Measurements from ENCODE around the gene RERE.
"Not testable (repeated sequence)": the region's sequence is repeated elsewhere in the genome, so short reads cannot be mapped to it uniquely, and the experiment has no call there.

Gene RERE

DNA sequence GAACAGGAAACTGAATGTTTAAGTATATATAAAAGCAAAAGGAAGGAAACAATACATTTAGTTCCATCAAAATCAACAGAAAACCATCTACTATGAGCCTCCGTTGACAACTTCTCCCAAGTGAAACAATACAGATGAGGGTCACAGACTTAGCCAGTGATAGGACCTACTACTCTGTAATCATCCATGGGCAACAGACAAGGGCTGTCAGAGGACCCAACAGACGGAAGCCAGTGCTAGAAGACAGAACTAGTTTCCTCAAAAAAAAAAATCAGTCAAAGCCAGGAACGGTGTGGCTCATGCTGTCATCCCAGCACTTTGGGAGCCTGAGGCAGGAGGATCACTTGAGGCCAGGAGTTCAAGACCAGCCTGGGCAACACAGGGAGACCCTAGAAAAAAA is 20.6 kb downstream of the RERE start:
- DNase-seq = no peak

DNA sequence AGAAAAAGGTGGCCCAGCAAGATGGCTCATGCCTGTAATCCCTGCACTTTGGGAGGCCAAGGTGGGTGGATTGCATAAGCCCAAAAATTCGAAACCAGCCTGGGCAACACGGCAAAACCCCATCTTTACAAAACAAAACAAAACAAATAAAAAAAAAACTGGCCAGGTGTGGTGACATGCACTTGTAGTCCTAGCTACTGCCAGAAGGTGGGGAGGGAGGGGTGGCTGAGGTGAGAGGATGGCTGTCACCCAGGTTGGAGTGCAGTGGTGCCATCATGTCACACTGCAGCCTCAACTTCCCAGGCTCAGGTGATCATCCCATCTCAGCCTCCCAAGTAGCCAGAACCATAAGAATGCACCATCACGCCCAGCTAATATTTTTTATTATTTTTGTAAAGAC is 22.8 kb downstream of the RERE start:
- DNase-seq = peak; percentile 14

DNA sequence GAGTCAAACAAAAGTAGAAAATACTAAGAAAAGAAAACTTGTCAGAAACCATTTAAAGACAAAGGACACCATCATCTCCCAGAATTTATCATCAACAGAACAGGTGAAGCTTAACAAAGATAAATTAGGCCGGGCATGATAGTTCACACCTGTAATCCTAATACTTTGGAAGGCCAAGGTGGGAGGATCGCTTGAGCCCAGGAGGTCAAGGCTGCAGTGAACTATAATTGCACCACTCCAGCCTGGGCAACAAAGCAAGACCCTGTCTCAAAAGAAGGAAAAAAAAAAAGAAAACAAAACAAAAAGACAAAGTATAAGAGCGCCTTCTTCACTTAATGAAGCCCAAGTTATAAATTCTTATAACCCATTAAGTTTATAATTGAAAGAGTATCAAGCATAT is 25.6 kb downstream of the RERE start:
- no peak for DNase-seq

DNA sequence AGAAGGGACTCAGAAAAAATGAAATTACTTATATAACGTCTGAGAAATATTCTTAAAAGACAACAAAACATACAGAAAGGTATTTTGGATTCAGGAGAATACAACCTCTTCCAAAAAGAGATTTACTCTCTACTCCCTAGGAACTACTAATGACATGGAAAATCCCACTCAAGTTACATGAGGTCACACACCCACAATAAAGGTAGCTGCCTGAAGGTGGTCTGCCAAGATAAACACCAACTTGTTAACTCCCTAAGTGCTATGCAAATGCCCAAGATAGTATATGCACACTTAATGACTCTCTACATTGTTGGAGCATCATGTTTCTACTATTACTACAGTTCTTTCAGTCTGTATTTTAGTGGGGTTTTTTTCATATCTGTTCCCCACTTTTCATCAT is 26.5 kb downstream of the RERE start:
- DNase-seq = no peak

DNA sequence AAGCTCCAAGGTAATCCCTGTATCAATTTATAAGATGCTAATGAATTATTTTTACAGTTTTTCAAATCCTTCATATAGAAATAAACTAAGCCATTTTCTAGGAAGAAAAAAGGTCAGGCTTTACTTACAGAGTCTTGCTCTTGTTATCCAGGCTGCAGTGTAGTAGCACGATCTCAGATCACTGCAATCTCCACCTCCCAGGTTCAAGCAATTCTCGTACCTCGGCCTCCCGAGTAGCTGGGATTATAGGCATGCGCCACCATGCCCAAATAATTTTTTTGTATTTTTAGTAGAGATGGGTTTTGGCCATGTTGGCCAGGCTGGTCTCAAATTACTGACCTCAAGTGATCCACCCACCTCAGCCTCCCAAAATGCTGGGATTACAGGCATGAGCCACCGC is 27.0 kb downstream of the RERE start:
- DNase-seq = no peak

DNA sequence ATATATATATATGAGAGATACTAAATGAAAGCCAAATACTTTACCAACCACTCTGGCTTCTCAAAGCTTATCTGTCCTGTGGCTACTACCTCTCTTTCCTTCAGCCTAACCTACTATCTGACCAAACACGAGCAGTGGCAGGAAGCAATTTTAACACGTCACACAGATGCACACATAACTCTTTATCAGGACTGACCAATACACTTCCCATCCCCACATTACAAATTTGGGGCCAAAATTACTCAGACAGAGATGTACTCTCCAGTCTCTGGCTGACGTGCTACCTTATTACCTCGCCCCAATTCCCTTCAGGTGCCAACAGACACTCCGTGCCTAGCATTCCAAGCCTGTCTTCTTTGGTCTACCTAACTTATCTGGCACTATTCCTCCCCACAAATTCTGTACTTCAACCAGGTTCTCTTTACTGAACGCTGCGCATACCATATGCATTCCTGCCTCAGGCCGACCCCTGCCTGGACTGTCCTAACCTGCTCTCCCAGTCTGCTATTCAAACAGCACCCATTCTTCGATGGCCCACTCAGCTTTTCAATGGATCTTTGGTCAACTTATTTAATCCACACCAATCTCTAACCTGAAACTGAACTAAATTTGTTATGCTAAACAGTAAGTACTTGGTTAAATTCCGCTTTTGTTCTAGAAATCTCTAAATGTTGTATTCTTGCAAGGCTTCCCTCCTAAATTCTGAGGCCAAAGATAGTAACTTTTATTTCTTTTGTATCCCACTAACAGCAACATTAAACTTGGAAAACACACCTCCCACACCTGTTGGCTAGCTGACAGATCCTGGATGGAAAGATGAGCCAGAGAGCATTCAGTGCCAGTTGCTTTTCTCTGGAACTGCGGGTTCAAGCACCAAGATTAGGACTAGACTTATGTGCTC is 27.9 kb downstream of the RERE start:
- no peak for DNase-seq

DNA sequence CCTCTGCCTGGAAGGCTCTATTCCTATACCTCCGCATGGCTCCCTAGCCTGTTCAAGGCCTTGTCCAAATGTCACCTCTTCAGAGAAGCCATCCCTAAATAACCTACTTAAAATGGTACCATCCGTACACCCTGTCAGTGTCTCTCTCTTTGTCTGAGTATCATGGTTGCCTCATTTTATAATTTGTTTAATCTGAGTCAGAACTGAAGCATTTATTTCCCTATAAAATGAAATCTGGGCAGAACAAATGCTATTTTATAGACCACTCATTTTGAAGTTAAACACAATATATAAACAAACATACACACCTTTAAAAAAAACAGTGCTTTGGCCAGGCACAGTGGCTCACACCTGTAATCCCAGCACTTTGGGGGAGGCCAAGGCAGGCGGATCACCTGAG is 30.2 kb downstream of the RERE start:
- no peak for DNase-seq

DNA sequence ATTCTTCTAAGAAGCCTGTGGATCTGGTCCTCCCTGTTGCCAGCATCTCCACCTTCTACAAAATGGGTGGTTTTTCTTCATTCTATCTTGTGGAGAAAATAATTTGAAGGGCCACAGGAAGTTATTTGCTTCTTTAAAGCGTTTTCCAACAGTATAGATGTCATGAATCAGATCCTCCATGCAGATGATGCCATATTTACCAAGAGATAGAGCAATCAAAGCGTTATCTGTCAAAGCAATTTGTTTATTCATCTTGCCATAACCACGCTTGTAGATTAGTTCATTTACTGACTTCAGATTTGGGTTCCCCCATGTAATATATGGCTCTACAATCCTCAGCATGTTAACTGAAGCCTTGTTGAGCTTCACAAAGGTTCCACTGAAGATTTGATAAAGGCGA is 31.2 kb downstream of the RERE start:
- not testable (repeated sequence) for DNase-seq

DNA sequence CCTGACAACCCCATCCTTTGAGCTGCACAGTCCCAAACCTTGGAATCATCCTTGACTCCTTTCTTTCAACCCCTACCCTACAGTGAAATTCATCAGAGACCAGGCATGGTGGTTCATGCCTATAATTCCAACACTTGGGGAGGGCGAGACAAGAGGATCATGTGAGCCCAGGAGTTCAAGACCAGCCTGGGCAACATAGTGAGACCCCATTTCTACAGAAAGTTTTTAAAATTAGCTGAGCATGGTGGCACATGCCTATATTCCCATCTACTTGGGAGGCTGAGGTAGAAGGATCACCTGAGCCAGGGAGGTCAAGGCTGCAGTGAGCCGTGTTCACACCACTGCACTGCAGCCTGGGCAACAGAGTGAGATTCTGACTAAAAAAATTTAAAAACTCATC is 34.5 kb downstream of the RERE start:
- DNase-seq = no peak

DNA sequence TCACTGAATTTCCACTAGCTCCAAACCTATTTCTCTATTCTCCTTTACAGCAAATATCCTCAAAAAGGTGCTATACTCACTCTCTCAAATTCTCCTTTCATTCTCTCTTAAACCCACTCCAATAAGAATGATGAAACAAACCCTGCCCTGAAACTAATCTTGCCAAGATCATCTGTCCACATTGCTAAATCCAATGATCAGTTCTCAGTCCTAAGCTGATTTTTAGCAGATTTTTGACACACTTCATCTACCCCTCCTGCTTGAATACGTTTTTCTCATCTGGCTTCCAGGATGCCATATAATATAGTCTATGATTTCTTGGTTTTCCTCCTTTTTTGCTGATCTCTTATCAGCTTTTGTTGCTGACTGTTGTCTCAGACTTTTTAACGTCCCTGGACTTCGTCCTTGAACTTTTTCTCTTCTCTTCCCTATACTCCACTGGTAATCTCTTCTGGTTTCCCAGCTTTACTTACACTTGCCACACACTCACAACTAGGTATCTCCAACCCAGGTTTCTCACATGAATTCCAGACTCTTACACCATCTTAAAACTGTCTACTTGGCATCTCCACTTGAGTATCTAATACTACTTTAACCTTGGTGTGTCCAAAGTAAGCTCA is 35.3 kb downstream of the RERE start:
- no peak for DNase-seq

DNA sequence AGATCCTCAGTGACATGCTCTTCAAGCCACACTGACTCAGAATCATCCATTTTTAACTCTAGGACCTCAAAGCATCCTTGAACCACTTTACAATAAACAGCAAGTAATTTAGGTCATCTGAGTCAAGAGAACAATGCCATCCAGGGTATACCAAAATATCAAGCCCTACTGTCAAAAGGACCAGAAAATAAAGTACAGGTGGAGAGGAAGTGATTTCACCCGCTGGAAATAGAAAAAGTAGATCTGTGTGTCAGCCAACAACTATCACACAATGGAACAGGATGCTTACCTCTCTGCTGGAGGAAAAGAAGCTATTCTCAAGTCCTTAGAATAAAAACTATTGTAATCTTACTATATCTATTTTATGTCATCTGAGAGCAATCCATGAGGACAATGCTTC is 37.0 kb downstream of the RERE start:
- no peak for DNase-seq

DNA sequence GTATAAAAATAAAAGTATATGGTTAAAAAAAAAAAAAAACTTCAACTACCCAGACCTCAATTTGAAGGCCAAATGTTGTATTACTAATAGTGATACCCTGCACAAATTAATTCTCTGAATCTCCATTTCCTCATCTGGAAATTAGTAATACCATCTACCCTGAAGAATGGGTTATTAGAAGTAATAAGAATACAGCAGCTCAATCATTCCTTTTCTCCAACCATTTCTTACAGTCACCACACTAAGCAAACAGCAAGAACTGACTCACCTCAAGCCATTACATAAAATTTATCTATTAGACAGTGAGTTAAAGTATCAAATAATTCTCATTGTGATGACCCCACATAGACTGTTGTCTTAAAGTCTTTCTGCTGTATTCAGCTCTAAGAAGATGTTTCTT is 39.6 kb downstream of the RERE start:
- no peak for DNase-seq

DNA sequence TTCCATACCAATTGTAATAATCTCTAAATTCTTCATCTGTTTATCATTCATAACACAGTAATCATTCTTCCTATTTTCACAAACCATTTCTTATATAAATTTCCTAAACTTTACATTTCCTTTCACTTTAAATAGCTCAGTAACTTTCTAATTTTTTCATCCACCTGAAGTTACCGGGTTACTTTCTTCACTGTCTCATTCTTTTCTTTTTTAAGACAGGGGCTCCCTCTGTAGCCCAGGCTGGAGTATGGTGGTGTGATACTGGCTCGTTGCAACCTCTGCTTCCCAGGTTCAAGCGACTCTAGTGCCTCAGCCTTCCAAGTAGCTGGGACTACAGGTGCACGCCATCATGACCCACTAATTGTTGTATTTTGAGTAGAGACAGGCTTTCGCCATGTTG is 41.3 kb downstream of the RERE start:
- DNase-seq = no peak

DNA sequence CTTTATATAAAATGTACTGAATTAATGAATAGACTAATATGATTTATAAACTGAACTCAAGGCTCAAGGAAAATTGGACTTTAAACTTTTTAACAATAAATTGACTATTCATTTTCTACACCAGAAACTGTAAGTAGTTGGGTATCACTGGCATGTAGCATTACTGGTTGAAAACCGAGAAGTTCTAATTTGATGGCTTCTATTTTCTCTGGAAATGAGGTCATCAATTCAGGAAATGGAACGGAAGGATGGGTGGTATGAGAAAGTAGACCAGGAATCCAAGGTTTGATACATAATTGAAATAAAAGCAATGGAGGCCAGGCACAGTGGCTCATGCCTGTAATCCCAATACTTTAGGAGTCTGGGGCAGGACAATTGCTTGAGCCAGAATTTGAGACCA is 50.4 kb downstream of the RERE start:
- no peak for DNase-seq

DNA sequence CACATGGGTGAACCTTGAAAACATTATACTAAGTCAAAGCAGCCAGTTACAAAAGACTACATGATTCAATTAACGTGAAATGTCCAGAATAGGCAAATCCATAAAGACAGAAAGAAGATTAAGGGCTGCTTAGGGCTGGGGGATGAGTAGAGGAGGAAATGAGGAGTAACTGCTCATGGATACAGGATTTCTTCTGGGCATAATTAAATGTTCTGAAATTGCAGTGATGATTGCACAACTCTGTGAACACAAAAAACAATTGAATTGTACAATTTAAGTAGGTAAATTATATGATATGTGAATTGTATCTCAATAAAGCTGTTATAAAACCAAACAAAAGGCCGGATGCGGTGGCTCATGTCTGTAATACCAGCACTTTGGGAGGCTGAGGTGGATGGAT is 52.2 kb downstream of the RERE start:
- no peak for DNase-seq

DNA sequence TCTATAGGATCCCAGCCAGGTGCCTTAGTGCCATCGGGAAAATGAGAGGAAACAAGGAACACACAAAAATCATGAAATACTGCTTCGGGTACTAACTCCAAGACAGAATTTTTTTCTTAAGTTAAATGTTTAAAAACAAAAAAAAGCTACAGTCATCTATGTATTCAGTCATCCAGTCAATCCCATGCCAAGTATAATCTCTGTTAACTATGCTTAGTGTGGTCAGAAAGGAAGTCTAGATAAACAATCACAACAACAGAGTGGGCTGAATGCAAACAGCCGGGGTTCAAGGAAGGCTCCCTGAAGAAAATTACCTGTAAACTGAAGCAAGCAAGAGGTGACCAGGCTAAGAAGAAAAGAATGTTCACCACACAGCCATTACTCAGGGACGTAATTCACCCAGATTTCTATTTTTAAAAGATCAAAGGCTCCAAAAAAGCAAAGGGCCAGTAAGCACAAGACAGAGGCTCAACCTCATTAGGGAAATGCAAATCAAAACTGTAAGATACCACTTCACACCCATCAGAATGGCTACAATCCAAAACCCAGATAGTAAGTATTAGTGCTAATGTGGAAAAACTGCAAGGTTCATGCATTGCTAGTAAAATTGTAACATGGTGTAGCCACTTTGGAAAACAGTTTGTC is 53.0 kb downstream of the RERE start:
- DNase-seq = no peak

DNA sequence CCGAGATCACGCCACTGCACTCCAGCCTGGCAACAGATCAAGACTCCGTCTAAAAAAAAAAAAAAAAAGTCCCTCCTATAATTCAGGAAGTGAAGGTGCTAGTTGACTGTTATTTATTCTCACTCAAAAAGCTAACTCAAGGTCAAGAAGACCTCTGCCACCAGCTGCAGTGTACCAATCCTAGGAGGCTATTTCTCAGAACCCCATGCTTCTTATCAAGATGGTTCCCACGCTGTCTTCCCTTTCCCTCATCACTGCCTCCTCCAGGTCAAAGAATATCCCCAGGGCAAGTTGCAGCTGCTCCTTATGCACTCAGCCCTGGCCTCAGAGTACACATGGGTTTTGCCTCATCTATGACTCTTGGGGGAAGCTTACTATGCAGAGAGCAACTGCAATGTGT is 53.6 kb downstream of the RERE start:
- DNase-seq = no peak

DNA sequence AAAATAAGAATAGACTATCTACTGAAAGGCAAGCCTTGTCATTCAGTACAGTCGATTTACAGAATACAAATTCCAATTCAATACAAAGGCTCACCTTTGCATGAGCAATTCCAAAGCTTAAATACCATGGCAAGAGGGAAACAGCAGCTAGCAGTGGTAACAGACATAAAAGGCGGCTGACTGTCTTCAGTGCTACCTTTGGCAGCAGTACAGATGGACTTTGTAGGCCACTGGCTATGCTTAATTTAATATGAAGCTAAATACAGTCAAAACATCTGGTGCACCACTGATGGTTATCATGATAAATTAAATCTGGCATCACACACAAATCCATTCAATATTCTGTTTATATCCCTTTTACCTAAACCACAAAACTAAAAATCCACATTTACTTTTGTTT is 62.4 kb downstream of the RERE start:
- no peak for DNase-seq

DNA sequence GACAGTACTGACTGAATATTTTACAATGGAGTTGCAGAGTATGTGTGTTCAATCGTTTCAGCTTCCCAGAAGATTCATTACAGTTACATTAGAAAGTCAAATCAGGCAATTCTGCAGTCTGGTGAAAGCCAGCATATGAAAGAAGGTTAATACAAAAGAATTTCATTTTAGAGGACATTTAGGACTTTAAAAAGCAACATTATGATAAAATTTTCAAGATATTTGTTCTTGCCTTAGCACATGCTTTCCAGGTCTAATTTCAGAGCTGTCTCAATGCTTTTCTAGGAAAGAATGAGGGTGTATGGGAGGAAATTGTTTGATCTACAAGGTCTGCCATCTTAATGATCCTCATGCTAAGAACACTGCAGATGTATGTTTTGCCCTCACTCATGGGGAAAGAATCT is 63.2 kb downstream of the RERE start:
- no peak for DNase-seq

DNA sequence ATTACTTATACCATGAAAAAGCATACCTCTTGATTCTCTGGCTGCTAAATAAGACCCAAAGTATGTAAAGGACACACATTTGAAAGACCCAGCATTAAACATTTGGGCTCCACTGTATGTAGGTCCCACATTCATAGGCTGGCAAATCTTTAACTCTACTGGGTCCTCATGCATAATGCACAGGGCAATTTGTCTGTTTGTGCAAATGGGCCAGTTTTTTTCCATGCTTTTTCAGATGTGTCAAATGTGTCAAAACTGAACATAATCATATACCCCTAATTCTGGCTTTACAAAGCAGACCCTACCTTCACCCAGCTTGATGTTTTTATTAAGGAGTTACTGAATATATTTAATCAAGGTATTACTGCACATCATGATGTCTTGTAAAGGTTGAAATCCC is 63.7 kb downstream of the RERE start:
- no peak for DNase-seq

DNA sequence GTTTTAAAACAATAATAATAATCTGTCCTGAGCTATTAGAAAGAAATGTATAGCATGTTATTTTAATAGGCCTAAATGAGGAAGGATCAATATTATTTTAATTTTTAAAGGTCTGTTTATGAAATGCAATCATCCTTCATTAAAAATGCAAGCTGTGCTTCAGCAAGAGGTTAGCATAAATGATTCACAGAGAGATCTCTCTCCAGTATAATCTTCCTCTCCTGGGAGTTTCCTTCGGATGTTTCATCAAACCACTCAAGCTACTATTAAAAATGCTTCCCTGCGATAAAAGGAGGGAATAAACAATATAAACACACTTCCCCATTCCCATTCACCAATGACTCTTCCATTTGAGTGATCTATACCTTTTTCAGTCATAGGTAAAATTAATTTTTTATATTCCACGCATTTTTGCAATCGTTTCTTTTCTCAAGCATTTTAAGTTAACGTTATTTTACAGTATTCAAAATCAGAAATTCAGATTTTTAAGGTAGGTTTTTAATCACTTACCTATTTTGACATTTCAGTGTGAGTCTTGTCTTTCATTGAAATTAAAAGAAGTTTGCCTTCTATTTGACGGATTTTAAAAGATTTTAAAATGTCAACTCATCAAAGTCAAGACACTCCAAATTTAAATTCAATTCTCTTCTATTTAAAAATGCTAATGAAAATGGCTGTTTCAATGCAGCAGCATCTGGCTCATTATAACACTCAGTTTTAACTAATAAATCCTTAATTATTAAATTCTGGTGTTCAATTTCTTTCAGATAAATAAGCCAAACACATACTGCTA is 64.3 kb downstream of the RERE start:
- DNase-seq = no peak

DNA sequence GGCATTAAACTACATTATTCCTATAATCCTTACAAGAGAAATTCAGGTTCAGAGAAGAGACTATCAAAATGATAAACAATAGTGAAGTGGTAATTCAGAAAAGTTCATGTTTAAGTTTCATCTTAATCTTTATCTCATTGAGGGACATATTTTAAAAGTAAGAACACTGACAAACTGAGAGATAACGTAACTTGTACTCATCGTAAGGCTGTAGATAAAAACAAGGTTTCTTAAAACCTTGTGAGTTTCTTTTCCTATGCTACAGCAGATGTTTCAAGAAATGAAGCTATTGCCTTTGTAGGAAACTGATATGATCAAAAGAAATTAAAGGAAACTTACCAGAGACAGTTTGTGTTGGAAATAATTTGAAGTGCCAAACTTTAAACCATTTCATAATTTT is 65.0 kb downstream of the RERE start:
- DNase-seq = no peak

DNA sequence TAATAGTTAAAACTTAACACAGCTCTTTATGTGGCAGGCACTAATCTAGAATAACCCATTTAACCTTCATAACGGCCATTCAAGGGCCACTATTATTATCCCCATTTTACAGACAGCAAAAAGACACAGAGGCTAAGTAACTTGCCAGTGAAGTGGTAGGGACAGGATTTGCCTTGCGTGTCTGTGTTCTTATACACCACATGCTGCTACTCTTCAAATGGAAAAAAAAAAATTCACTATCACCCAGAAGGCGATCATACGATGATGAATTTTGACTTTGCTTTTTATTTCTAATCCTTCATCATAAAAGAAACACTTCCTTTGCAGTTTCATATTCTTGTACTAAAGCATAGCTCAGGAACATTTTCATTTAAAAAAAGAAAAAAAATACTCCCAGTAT is 65.5 kb downstream of the RERE start:
- no peak for DNase-seq
